Embryonic facial prominence (tissue), 1 donor: Measurements from ENCODE around the gene ELFN2.
"Not testable (repeated sequence)": the region's sequence is repeated elsewhere in the genome, so short reads cannot be mapped to it uniquely, and the experiment has no call there.

Source experiments
- DNase-seq: peaks from one replicate; pipeline ENCODE4 v3.0.0-alpha.2; 2016; ENCODE audit errors: extremely low spot score

Gene ELFN2

DNA sequence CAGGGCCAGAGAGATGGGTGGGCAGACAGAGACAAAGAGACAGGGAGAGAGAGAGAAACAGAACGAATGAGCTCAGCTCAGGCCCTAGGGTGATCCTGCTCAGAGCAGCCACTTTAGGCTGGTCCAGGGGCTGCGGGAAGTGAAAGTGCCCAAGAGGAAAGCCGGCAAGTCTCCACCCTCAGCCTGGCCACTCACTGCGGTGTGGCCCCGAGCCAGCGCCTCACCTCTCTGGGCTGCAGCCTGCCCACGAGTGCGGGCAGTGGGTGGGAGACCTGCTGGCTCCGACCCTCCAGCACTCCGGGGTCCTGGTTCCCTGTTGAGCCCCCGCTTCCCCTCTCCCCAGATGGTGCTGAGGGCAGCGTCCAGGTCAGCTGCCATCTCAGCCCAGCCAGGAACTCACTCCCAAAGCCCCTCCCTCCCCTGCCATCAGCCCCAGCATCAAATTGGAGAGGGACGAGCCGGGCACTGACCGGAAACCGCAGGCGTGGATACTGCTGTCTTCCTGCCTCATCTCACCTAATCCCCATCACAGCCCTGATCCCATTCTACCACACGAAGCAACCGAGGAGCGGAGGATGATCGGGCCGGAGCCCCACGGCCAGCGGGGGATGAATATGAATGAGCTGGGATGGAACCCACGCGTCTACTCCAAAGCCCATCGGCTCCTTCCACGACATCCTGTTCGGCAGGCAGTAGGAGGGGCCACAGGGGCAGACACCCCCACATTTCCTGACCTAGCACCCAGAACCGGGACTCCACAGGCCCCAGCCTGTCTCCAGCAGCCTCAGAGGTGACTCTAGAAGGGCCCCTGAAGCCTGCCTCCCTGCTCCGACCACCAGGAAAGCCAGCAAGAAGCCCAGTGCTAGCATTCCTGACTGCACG lies 16.9 kb downstream of the ELFN2 start:
- DNase-seq = no peak

- no peak for DNase-seq
Measured at GRCh38 chr22:37409459-37410050, 17.7 kb downstream of the ELFN2 start.

GRCh38 chr22:37409031-37409430 lies 18.2 kb downstream of the ELFN2 start:
- DNase-seq = no peak

DNA sequence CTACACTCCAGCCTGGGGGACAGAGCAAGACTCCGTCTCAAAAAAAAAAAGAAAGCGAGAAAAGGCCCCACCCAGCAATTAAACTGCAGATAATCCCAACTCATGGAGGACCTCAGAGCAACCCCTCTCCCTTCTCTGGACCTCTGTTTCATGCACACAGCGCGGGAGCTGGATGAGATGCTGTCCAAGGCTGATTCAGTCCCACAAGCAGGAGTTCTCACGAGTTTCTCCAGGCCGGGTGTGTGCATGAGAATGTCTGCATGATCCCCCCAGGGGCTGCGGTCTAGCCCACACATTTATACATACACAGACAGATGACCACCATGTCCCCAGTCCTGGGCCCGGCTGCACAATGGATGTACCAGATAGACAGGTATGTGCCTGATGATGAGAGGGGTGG lies 19.4 kb downstream of the ELFN2 start:
- no peak for DNase-seq

GRCh38 chr22:37406441-37407235 lies 20.6 kb downstream of the ELFN2 start:
- DNase-seq = no peak

- no peak for DNase-seq
Measured at GRCh38 chr22:37404091-37404490, 23.2 kb downstream of the ELFN2 start.

DNA sequence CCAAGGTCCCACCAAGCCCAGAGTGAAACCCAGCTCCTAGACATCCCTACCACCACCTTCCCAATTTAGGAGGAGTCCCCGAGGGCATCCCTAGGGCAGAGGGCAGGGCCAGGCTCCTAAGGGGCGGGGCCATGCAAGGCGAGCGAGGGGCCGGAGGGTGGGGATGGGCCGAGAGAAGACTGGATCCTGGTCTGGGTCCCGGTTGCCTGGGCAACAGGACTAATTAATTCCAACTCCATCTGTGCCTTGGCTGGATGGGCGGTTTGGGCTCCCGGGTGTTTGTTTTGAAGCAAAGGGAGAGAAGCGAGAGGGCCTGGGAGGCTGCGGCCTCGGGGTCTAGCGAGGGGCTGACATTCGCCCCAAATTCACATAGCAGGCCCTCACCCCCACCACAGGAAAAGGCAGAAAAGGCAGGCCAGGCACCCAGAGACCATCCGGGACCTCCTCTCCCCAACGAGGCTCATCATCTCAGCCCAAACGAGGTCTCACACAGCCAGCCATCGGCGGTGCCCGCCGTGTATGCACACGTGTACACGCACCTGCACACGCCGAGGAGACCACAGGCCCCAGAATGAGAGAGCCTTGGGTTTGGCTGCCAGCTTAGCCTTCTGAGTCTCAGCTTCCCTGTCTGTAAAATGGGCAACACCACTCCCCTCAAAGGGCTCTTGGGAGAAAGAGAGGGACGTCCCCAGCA lies 23.9 kb downstream of the ELFN2 start:
- no peak for DNase-seq

DNA sequence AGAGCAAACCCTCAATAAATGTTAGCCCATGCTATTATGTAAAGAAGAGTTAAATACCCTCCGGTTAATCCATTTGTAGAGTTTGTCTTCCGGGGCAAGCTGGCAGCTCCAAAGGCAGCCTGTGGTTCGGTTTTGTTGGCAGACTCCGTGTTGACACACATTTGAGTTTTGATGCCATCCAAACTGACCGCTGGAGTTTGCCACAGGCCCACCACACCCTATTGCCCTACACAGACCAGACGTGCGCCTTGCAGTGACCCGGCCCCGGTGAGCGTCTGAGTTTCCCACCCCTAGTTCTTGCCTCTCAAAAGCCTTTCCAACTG lies 25.1 kb downstream of the ELFN2 start:
- no peak for DNase-seq

DNA sequence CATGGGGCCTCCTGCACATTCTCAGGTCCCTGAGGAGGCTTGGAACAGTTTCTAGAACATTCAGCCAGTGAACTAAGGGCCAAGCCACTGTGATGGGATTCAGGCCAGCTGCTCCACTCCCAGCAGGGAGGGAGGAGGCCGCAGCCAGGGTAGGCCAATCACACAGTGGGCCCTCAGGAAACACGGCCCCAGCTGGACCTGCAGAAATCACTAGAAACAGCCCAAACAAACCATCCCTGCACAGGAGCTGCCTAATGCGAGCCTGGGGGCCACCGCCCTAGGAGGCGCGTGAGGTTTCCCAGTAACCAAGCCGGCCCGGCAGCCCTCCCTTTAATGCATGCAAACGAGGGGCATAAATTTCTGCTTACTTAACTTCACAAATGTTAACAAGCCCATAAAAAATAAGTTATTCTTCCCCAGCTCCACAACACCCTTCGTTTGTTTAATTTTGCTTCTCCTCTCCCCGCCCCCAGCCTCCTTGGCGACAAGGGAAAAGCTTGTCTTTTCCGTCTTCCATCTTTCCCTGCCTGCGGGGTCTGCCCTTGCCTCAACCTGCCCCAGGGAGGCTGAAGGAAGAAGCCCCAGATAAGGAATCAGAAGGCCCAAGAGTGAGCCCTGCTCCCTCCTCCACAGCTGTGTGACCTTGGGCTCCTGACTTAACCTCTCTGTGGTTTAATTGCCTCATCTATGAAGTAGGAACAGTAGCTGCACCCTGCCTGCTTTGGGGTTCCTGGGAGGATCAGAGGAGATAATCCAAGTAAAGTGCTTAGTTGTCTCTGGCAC lies 25.7 kb downstream of the ELFN2 start:
- DNase-seq = no peak

DNA sequence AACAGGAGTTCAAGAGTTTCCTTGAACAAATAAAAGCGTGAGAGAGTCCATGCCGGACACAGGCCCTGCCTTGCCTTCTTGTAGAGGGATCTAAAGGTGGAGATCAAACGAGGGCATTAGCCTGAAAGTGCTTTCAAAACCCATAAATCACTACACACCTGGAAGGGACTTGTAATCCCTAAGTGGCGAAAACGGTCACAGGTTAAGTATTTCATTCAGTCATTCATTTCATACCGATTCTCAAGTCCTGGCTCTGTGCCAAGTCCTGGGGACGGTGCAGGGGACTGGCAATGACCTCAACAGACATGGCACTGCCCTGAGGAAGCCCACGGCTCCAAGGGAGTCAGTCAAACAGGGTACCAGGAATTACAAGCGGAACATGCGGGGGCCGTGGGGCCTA lies 26.6 kb downstream of the ELFN2 start:
- DNase-seq = no peak

GRCh38 chr22:37399457-37399856 lies 27.8 kb downstream of the ELFN2 start:
- not testable (repeated sequence) for DNase-seq

- DNase-seq = no peak
Measured at GRCh38 chr22:37397226-37397625, 30.1 kb downstream of the ELFN2 start.

DNA sequence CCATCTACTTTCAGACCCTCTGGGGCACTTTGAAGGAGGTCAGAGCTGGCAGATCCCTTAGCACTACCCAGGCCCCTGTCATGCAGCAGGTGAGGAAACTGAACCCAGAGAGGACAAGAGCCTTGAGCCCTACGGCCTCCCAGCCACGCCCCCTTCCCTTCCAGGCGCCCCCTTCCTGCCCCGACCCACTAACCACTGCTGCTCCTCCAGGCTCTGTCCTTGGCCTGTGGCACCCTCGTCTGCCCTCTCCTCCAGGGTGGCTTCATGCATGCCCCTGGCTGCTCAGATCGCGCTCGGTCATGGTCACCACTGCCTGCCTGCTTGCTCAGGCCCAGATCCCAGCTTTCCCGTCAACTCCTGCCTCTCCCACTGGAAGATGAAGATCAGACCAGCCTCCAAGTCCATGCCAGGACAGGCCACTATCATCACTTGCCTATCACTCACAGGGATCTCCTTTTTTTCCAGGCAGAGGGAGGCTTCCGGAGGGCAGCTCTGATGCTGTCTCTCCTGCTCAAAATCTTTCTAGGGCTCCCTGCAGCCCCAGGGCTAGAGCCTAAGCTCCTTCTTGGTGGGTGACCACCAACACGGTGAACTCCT lies 30.7 kb downstream of the ELFN2 start:
- DNase-seq = no peak

DNA sequence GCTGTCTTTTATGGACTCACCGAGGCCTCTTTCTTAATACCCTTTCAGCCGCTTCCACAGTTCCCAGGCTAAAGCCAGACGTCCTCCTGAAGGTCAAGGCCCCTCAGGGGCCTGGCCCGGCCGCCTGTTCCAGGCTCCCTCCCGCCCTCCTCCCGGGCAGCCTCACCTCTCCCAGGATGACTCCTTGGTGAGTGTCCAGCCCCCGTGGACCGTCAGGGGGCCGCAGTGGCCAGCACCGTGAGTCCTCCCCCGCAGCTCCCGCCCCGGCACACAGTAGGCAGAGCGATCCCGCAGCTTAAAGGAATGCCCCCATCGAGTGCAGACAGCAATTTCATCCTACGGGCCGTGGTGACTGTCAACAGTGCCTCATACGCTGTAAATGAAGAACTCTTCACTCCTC lies 32.9 kb downstream of the ELFN2 start:
- no peak for DNase-seq

DNA sequence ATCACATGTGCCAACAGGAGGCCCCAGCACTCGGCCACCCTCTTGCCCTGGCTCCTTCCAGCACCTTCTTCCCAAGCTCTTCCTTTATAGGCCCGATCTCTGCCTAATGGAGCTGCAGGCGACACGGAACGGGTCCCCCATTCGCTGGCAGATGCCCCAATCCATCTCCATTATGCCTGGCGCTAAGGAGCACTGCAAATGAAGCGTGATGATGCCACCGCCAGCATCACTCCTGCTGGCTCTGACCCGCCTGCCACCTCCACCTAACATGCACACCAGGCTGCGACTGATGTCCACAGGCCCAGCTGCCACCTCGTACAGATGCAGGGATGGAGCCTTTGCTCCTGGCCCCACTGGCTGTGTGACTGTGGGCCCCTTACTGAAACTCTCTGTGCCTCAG lies 33.5 kb downstream of the ELFN2 start:
- no peak for DNase-seq

GRCh38 chr22:37392721-37393328 lies 34.5 kb downstream of the ELFN2 start:
- no peak for DNase-seq

DNA sequence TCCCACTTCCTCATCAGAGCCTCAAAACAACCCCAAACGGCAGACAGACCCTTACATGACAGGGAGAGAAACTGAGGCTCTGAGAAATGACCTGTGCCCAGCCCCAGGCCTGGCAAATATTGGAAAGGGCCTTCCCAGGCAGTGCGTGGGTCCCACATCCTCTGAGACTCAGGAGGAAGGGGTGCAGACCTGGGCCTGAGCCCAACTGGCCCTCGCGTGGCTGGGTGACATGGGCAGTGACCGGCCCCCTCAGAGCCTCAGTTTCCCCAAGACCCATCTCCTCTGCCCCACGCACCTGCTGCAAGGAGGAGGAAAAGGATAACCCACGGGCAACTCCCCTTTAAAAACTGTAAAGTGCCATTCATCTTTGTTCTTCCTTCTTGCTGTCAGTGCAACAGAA lies 35.6 kb downstream of the ELFN2 start:
- no peak for DNase-seq

- no peak for DNase-seq
Measured at GRCh38 chr22:37390075-37390474, 37.2 kb downstream of the ELFN2 start.

- no peak for DNase-seq
Measured at GRCh38 chr22:37388538-37388937, 38.7 kb downstream of the ELFN2 start.

- DNase-seq = no peak
Measured at GRCh38 chr22:37387793-37388192, 39.5 kb downstream of the ELFN2 start.

DNA sequence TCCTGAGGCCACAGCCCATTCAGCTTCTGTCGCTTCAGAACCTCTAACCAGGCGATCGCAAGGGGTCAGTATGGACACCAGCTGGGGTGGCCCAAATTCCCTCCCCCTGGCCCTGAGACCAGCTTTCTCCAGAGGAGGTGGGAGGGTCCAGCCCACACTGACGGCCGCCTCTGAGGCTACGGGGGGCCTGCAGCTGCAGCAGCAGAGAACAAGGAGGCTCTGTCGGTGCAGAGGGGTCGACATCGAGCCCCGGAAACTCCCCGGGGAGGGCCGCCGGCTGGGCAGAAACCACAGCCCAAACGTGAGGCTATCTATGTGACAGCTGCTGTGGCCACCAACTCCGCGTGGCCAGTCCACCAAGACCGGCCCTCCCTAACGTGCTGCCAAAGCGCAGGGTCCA lies 40.8 kb downstream of the ELFN2 start:
- no peak for DNase-seq
